NCI-H1048 (cell line): ENCODE data around the gene RNU6-1.

Experiments used
- DNase-seq: peaks from one replicate; lab custom pipeline; 2025; lab: John Stamatoyannopoulos, UW

The RNU6-1 gene

GRCh38 chr15:67801142-67801541 lies 38.7 kb downstream of the RNU6-1 start:
- DNase-seq = no peak

DNA sequence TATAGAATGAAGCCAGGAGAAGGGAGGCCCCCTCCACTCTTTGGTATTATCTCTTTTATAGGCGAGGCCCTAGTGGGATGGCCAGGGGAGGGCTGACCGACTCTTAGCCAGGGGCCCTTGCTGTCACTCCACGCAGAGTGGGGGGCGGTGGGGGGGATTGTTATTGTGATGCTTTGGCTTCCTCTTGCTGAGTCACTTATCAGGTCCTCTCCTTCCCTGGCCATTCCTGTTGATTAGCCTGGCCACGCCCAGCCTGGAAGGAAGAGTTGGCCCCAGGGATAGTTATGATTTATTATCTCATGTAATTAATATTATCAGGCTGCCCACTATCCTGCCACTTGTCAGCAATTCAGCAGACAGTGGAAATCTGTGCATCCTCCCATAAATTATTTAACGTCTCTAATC lies 40.0 kb downstream of the RNU6-1 start:
- DNase-seq = no peak

- no peak for DNase-seq
Observed at GRCh38 chr15:67796196-67797127, 43.4 kb downstream of the RNU6-1 start.

GRCh38 chr15:67794832-67795574 lies 44.8 kb downstream of the RNU6-1 start:
- DNase-seq = no peak

- no peak for DNase-seq
Observed at GRCh38 chr15:67792250-67792942, 47.4 kb downstream of the RNU6-1 start.

GRCh38 chr15:67790610-67791319 lies 49.1 kb downstream of the RNU6-1 start:
- no peak for DNase-seq
